ENCODE measurements around the gene GNAI3.

Gene GNAI3

GRCh38 chr1:109586055-109586454 lies 37.6 kb downstream of the GNAI3 start:
- Histone ChIP-seq H3K27me3 (ENCODE audit: insufficient read depth, poor library complexity, severe bottlenecking) (no peaks in the 10 kb centered on the region), H3K27ac (replicated peaks) (peak overlapping the region; percentile 39; the same call in 1 of the 2 replicates), H3K4me3 (replicated peaks; ENCODE audit: insufficient read depth, low read length) (no peak overlapping the region)
- DNase-seq (ENCODE audit: low read depth in 1 of 2, low spot score in 1 of 2) = no peak
- TF ChIP-seq POLR2AphosphoS5 (IDR thresholded peaks at IDR 0.05; ENCODE audit: low read depth) = no peak
- TF ChIP-seq, protein P1, sequence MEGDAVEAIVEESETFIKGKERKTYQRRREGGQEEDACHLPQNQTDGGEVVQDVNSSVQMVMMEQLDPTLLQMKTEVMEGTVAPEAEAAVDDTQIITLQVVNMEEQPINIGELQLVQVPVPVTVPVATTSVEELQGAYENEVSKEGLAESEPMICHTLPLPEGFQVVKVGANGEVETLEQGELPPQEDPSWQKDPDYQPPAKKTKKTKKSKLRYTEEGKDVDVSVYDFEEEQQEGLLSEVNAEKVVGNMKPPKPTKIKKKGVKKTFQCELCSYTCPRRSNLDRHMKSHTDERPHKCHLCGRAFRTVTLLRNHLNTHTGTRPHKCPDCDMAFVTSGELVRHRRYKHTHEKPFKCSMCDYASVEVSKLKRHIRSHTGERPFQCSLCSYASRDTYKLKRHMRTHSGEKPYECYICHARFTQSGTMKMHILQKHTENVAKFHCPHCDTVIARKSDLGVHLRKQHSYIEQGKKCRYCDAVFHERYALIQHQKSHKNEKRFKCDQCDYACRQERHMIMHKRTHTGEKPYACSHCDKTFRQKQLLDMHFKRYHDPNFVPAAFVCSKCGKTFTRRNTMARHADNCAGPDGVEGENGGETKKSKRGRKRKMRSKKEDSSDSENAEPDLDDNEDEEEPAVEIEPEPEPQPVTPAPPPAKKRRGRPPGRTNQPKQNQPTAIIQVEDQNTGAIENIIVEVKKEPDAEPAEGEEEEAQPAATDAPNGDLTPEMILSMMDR (IDR thresholded peaks at IDR 0.05; ENCODE audit: insufficient read depth, low read length) = no peak
- TF ChIP-seq SPI1 (IDR thresholded peaks at IDR 0.05; ENCODE audit: borderline replicate concordance, low read depth) = no peak
- TF ChIP-seq, protein P2, sequence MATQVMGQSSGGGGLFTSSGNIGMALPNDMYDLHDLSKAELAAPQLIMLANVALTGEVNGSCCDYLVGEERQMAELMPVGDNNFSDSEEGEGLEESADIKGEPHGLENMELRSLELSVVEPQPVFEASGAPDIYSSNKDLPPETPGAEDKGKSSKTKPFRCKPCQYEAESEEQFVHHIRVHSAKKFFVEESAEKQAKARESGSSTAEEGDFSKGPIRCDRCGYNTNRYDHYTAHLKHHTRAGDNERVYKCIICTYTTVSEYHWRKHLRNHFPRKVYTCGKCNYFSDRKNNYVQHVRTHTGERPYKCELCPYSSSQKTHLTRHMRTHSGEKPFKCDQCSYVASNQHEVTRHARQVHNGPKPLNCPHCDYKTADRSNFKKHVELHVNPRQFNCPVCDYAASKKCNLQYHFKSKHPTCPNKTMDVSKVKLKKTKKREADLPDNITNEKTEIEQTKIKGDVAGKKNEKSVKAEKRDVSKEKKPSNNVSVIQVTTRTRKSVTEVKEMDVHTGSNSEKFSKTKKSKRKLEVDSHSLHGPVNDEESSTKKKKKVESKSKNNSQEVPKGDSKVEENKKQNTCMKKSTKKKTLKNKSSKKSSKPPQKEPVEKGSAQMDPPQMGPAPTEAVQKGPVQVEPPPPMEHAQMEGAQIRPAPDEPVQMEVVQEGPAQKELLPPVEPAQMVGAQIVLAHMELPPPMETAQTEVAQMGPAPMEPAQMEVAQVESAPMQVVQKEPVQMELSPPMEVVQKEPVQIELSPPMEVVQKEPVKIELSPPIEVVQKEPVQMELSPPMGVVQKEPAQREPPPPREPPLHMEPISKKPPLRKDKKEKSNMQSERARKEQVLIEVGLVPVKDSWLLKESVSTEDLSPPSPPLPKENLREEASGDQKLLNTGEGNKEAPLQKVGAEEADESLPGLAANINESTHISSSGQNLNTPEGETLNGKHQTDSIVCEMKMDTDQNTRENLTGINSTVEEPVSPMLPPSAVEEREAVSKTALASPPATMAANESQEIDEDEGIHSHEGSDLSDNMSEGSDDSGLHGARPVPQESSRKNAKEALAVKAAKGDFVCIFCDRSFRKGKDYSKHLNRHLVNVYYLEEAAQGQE (IDR thresholded peaks at IDR 0.05; ENCODE audit: insufficient replicate concordance, low read depth) = no peak
- TF ChIP-seq GABPA (IDR thresholded peaks at IDR 0.05; ENCODE audit: low read depth) = no peak

DNA sequence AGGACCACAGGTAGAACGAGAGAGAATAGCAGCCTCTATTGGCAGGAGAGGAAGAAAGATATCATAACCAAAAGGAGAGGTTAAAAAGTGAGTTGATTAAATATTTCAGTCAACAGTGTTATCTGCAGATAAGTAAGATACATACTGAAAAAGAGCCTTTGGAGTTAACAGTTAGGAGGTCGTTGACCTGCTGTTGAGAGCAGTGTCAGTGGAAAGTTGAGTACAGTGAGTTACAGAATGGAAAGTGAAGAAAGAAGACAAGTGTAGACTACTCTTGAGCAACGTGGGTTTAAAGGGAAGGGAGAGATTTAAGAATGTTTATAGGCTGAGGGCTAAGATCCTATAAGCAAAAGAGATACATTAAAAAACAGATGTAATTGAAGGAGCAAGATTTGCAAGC lies 40.8 kb downstream of the GNAI3 start:
- TF ChIP-seq, protein P1 (IDR thresholded peaks at IDR 0.05; ENCODE audit: insufficient read depth, low read length) = no peak
- no peak for TF ChIP-seq SPI1 (IDR thresholded peaks at IDR 0.05; ENCODE audit: borderline replicate concordance, low read depth)
- TF ChIP-seq POLR2AphosphoS5 (IDR thresholded peaks at IDR 0.05; ENCODE audit: low read depth) = no peak
- TF ChIP-seq GABPA (IDR thresholded peaks at IDR 0.05; ENCODE audit: low read depth) = no peak
- TF ChIP-seq, protein P2 (IDR thresholded peaks at IDR 0.05; ENCODE audit: insufficient replicate concordance, low read depth) = no peak
- H3K27ac ChIP-seq (replicated peaks) = peak overlapping the region; percentile 15; the same call in 1 of the 2 replicates
- H3K27me3 ChIP-seq (ENCODE audit: insufficient read depth, poor library complexity, severe bottlenecking) = no peaks in the 10 kb centered on the region
- no peak overlapping the region for H3K4me3 ChIP-seq (replicated peaks; ENCODE audit: insufficient read depth, low read length)
- no peak for DNase-seq (ENCODE audit: low read depth in 1 of 2, low spot score in 1 of 2)

- TF ChIP-seq GABPA (IDR thresholded peaks at IDR 0.05; ENCODE audit: low read depth) (no peak), POLR2AphosphoS5 (IDR thresholded peaks at IDR 0.05; ENCODE audit: low read depth) (no peak), SPI1 (IDR thresholded peaks at IDR 0.05; ENCODE audit: borderline replicate concordance, low read depth) (no peak)
- TF ChIP-seq, protein P2 (IDR thresholded peaks at IDR 0.05; ENCODE audit: insufficient replicate concordance, low read depth) = no peak
- TF ChIP-seq, protein P1 (IDR thresholded peaks at IDR 0.05; ENCODE audit: insufficient read depth, low read length) = no peak
- no peak overlapping the region for H3K4me3 ChIP-seq (replicated peaks; ENCODE audit: insufficient read depth, low read length)
Observed at GRCh38 chr1:109589679-109590078, 41.3 kb downstream of the GNAI3 start.

More at GRCh38 chr1:109589679-109590078, 41.3 kb downstream of the GNAI3 start:
- Histone ChIP-seq H3K27me3 (ENCODE audit: insufficient read depth, poor library complexity, severe bottlenecking) (no peaks in the 10 kb centered on the region), H3K27ac (replicated peaks) (no peak overlapping the region)
- no peak for DNase-seq (ENCODE audit: low read depth in 1 of 2, low spot score in 1 of 2)

Data from HL-60 (cell line).